RWPE2 (cell line): ENCODE data around the gene NDFIP1.

ENCODE experiments used
- ATAC-seq: fragments of 200-7000 bp; cut with Tn5 transposase; 3 replicates; pipeline ENCODE4 v1.9.1; 2021; ENCODE audit warnings: low read depth
- DNase-seq: peaks from one replicate; pipeline ENCODE4 v3.0.0-alpha.2; 2020; ENCODE audit warnings: low spot score
- H3K27ac ChIP-seq: fragments of 450-650 bp; 2 replicates; pipeline ENCODE4 v1.5.1; 2017; ENCODE audit warnings: mild to moderate bottlenecking; ENCODE audit not compliant: poor library complexity, severe bottlenecking
- H3K27me3 ChIP-seq: fragments of 250-450 bp; sonication (Bioruptor Pico); 2 replicates; pipeline ENCODE4 v1.5.1; 2021; ENCODE audit warnings: mild to moderate bottlenecking, moderate library complexity; ENCODE audit not compliant: insufficient read depth, poor library complexity, severe bottlenecking
- H3K36me3 ChIP-seq: fragments of 250-450 bp; sonication (Bioruptor Pico); 2 replicates; pipeline ENCODE4 v1.5.1; 2020; ENCODE audit warnings: low read depth, mild to moderate bottlenecking, moderate library complexity
- H3K4me1 ChIP-seq: fragments of 250-450 bp; sonication (Bioruptor Pico); 2 replicates; pipeline ENCODE4 v1.5.1; 2021; ENCODE audit warnings: mild to moderate bottlenecking, moderate library complexity; ENCODE audit not compliant: insufficient read depth, poor library complexity, severe bottlenecking
- H3K4me3 ChIP-seq: fragments of 250-450 bp; sonication (Bioruptor Pico); 2 replicates; pipeline ENCODE4 v1.5.1; 2021; ENCODE audit warnings: mild to moderate bottlenecking, moderate library complexity; ENCODE audit not compliant: severe bottlenecking
- H3K9me3 ChIP-seq: fragments of 250-450 bp; sonication (Bioruptor Pico); 2 replicates; pipeline ENCODE4 v1.5.1; 2021; ENCODE audit warnings: mild to moderate bottlenecking, moderate library complexity; ENCODE audit not compliant: severe bottlenecking
- TF ChIP-seq, protein P1 (sequence below): fragments of 450-650 bp; IDR thresholded peaks from one replicate; pipeline ENCODE4 v1.5.1; 2017; ENCODE audit warnings: mild to moderate bottlenecking, moderate library complexity; ENCODE audit not compliant: poor library complexity, severe bottlenecking

The NDFIP1 gene

GRCh38 chr5:142120247-142120935 lies 11.8 kb downstream of the NDFIP1 start:
- no peak for ATAC-seq
- Histone ChIP-seq H3K27me3 (no peaks in the 10 kb centered on the region), H3K4me3 (no peak overlapping the region), H3K4me1 (peaks cover 42% of the 10 kb centered on the region), H3K36me3 (peaks cover 24% of the 10 kb centered on the region), H3K27ac (no peak overlapping the region), H3K9me3 (no peaks in the 10 kb centered on the region)
- TF ChIP-seq, protein P1, sequence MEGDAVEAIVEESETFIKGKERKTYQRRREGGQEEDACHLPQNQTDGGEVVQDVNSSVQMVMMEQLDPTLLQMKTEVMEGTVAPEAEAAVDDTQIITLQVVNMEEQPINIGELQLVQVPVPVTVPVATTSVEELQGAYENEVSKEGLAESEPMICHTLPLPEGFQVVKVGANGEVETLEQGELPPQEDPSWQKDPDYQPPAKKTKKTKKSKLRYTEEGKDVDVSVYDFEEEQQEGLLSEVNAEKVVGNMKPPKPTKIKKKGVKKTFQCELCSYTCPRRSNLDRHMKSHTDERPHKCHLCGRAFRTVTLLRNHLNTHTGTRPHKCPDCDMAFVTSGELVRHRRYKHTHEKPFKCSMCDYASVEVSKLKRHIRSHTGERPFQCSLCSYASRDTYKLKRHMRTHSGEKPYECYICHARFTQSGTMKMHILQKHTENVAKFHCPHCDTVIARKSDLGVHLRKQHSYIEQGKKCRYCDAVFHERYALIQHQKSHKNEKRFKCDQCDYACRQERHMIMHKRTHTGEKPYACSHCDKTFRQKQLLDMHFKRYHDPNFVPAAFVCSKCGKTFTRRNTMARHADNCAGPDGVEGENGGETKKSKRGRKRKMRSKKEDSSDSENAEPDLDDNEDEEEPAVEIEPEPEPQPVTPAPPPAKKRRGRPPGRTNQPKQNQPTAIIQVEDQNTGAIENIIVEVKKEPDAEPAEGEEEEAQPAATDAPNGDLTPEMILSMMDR, result no peak
- no peak for DNase-seq

- Histone ChIP-seq H3K27ac (no peak overlapping the region), H3K27me3 (no peaks in the 10 kb centered on the region), H3K4me1 (peaks cover 32% of the 10 kb centered on the region), H3K36me3 (peaks cover 24% of the 10 kb centered on the region), H3K9me3 (no peaks in the 10 kb centered on the region), H3K4me3 (no peak overlapping the region)
- ATAC-seq (no peak), DNase-seq (no peak)
- TF ChIP-seq, protein P1, result no peak
These were observed 13.5 kb downstream of the NDFIP1 start for GRCh38 chr5:142122121-142122520.

DNA sequence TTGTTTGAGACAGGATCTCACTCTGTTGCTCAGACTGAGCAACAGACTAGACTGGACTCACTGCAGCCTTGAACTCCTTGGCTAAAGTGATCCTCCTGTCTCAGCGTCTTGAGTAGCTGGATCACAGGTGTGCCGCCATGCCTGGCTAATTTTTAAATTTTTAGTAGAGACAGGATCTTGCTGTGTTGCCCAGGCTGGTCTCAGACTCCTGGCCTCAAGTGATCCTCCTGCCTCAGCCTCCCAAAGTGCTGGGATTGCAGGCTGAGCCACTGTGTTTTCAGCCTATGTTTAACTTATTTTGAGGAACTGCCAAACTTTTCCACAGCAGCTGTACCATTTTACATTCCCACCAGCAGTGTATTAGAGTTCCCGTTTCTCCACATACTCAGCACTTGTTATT lies 16.8 kb downstream of the NDFIP1 start:
- no peak overlapping the region for H3K27ac ChIP-seq
- peaks cover 9% of the 10 kb centered on the region for H3K36me3 ChIP-seq
- TF ChIP-seq, protein P1, result no peak
- peaks cover 9% of the 10 kb centered on the region for H3K4me1 ChIP-seq
- ATAC-seq (no peak), DNase-seq (no peak)
- H3K9me3 ChIP-seq, result no peaks in the 10 kb centered on the region
- no peak overlapping the region for H3K4me3 ChIP-seq
- H3K27me3 ChIP-seq, result no peaks in the 10 kb centered on the region

- TF ChIP-seq, protein P1, result no peak
- H3K4me3 ChIP-seq, result no peak overlapping the region
- H3K36me3 ChIP-seq, result peaks cover 8% of the 10 kb centered on the region
These were observed 17.4 kb downstream of the NDFIP1 start for GRCh38 chr5:142125963-142126362.

GRCh38 chr5:142128675-142129208 lies 20.2 kb downstream of the NDFIP1 start:
- H3K9me3 ChIP-seq, result no peaks in the 10 kb centered on the region
- H3K27ac ChIP-seq, result no peak overlapping the region

More at GRCh38 chr5:142125963-142126362, 17.4 kb downstream of the NDFIP1 start:
- Histone ChIP-seq H3K9me3 (no peaks in the 10 kb centered on the region), H3K4me1 (peaks cover 8% of the 10 kb centered on the region), H3K27ac (no peak overlapping the region), H3K27me3 (no peaks in the 10 kb centered on the region)
- no peak for ATAC-seq
- DNase-seq, result no peak

More at GRCh38 chr5:142128675-142129208, 20.2 kb downstream of the NDFIP1 start:
- peaks cover 24% of the 10 kb centered on the region for H3K36me3 ChIP-seq
- H3K27me3 ChIP-seq, result no peaks in the 10 kb centered on the region
- TF ChIP-seq, protein P1, result no peak
- DNase-seq (no peak), ATAC-seq (no peak)
- H3K4me3 ChIP-seq, result no peak overlapping the region
- peaks cover 6% of the 10 kb centered on the region for H3K4me1 ChIP-seq
